CD8-positive, alpha-beta memory T cell (primary cell): ENCODE measurements around the gene DIPK1A. TPM values are rescaled to one million over a fixed set of nuclear protein-coding genes. Genes with fewer than 3 reads are reported as not detected.

ENCODE experiments used
- CTCF ChIA-PET: fragments of 350-600 bp; sonication (Branson Sonifier 250); formaldehyde crosslinking; loops from one replicate; lab custom pipeline; 2021; ENCODE audit warnings: antibody characterized with exemption; lab: Charles Lee
- POLR2A ChIA-PET: fragments of 350-600 bp; sonication (Branson Sonifier 250); formaldehyde crosslinking; loops from one replicate; lab custom pipeline; 2021; ENCODE audit warnings: antibody characterized with exemption; lab: Charles Lee
- DNase-seq, 5 donors: peaks; one replicate each; pipeline versions ENCODE4 v3.0.0 to v3.0.0-alpha.2; 2020 to 2022; ENCODE audit warnings: mixed read lengths in 1 of 5
- H3K27ac ChIP-seq: one replicate; pipeline ENCODE4 v1.7.0; 2013; ENCODE audit warnings: low read depth, mild to moderate bottlenecking, low read length, moderate library complexity
- H3K27me3 ChIP-seq: 2 replicates; pipeline ENCODE4 v1.7.0; 2013; ENCODE audit warnings: low read length, mild to moderate bottlenecking; ENCODE audit not compliant: insufficient read depth, poor library complexity, severe bottlenecking
- H3K36me3 ChIP-seq: 2 replicates; pipeline ENCODE4 v1.7.0; 2013; ENCODE audit warnings: mild to moderate bottlenecking, low read length, moderate library complexity; ENCODE audit not compliant: insufficient read depth
- H3K4me1 ChIP-seq: 2 replicates; pipeline ENCODE4 v1.7.0; 2013; ENCODE audit warnings: mild to moderate bottlenecking, low read length, moderate library complexity; ENCODE audit not compliant: insufficient read depth
- H3K4me3 ChIP-seq: 2 replicates; pipeline ENCODE4 v1.7.0; 2013; ENCODE audit warnings: mild to moderate bottlenecking, low read length
- H3K9me3 ChIP-seq: 2 replicates; pipeline ENCODE4 v1.7.0; 2013; ENCODE audit warnings: mild to moderate bottlenecking, low read length
- H3K27ac Mint-ChIP-seq, 8 donors: one replicate each; pipeline ENCODE4 v1.8.0; 2020 to 2021; ENCODE audit warnings: mixed read lengths in 8 of 8, mild to moderate bottlenecking in 6 of 8, inconsistent platforms in 3 of 8, moderate library complexity in 3 of 8
- H3K27me3 Mint-ChIP-seq, 2 donors: one replicate each; pipeline ENCODE4 v1.8.0; 2020 to 2021; ENCODE audit warnings: mixed read lengths in 2 of 2, mild to moderate bottlenecking in 1 of 2, moderate library complexity in 1 of 2
- H3K36me3 Mint-ChIP-seq, 3 donors: one replicate each; pipeline ENCODE4 v1.8.0; 2020 to 2021; ENCODE audit warnings: mixed read lengths in 3 of 3, inconsistent platforms in 1 of 3, mild to moderate bottlenecking in 1 of 3
- H3K4me1 Mint-ChIP-seq, 3 donors: one replicate each; pipeline ENCODE4 v1.8.0; 2020 to 2021; ENCODE audit warnings: mixed read lengths in 3 of 3, inconsistent platforms in 1 of 3, mild to moderate bottlenecking in 1 of 3
- H3K4me3 Mint-ChIP-seq, 7 donors: one replicate each; pipeline ENCODE4 v1.8.0; 2020 to 2021; ENCODE audit warnings: mixed read lengths in 7 of 7, mild to moderate bottlenecking in 6 of 7, moderate library complexity in 4 of 7, inconsistent platforms in 2 of 7
- H3K9me3 Mint-ChIP-seq, 5 donors: one replicate each; pipeline ENCODE4 v1.8.0; 2020 to 2022; ENCODE audit warnings: mixed read lengths in 5 of 5, mild to moderate bottlenecking in 3 of 5, moderate library complexity in 2 of 5, inconsistent platforms in 1 of 5
- polyA plus RNA-seq: library from polyadenylated mRNA; unstranded; fragments of 300-500 nt; fragmentation: Illumina TruSeq; gene quantifications from one replicate; pipeline ENCODE4 v1.2.3, GENCODE V29; 2021
- total RNA-seq, 2 experiments: library from RNA; stranded (reverse); gene quantifications; one replicate each; pipeline ENCODE4 v1.2.3, GENCODE V29; 2021

Gene DIPK1A
- total and polyA plus RNA-seq, 3 experiments from 2014 or later = 10.9 to 15.7 (median 12.9) TPM

GRCh38 chr1:92859400-92860039 is 101.7 kb downstream of the DIPK1A start:
- Histone ChIP-seq H3K27ac (no peak overlapping the region), H3K27me3 (no peaks in the 10 kb centered on the region), H3K4me3 (peak overlapping the region; percentile 6), H3K9me3 (no peaks in the 10 kb centered on the region), H3K36me3 (no peaks in the 10 kb centered on the region), H3K4me1 (peaks cover 7% of the 10 kb centered on the region)
- H3K36me3 Mint-ChIP-seq = peaks cover 2 to 7% (median 7%) of the 10 kb centered on the region in 3 donors
- DNase-seq = no peak
- POLR2A ChIA-PET = interaction anchor here (0.9 to 1.2 kb wide), 2 partner anchors 103 to 135 kb away, joined by 3 to 5 read pairs; no protein-coding TSS in a partner anchor
- H3K4me1 Mint-ChIP-seq = peaks cover 11 to 18% (median 14%) of the 10 kb centered on the region in 3 donors
- peak overlapping the region in 7 of 8 donors; percentile 5 to 65 (median 13) for H3K27ac Mint-ChIP-seq
- H3K9me3 Mint-ChIP-seq = peaks cover 0 to 4% (median 0%) of the 10 kb centered on the region in 5 donors
- peaks cover 0 to 2% of the 10 kb centered on the region in 2 donors for H3K27me3 Mint-ChIP-seq
- CTCF ChIA-PET = interaction anchor here (0.7 to 12.3 kb wide), 28 partner anchors 9 to 203 kb away, joined by 3 to 187 read pairs (median 5); partner anchors contain the start of genes DIPK1A and RPL5
- peak overlapping the region in 6 of 7 donors; percentile 3 to 66 (median 49) for H3K4me3 Mint-ChIP-seq

GRCh38 chr1:92858564-92859399 is 102.5 kb downstream of the DIPK1A start:
- H3K27me3 ChIP-seq = no peaks in the 10 kb centered on the region
- POLR2A ChIA-PET = interaction anchor here (0.9 kb wide), 1 partner anchor 136 kb away, joined by 3 read pairs; no protein-coding TSS in a partner anchor
- DNase-seq = peak in 4 of 5 donors; percentile 39 to 78 (median 69)
- peaks cover 7% of the 10 kb centered on the region for H3K4me1 ChIP-seq
- H3K4me1 Mint-ChIP-seq = peaks cover 11 to 23% (median 18%) of the 10 kb centered on the region in 3 donors
- peaks cover 0 to 4% (median 0%) of the 10 kb centered on the region in 5 donors for H3K9me3 Mint-ChIP-seq
- H3K36me3 Mint-ChIP-seq = peaks cover 2 to 10% (median 7%) of the 10 kb centered on the region in 3 donors
- H3K4me3 Mint-ChIP-seq = peak overlapping the region in 6 of 7 donors; percentile 3 to 66 (median 49)
- H3K27me3 Mint-ChIP-seq = peaks cover 0 to 2% of the 10 kb centered on the region in 2 donors
- no peaks in the 10 kb centered on the region for H3K36me3 ChIP-seq
- CTCF ChIA-PET = interaction anchor here (0.6 to 12.3 kb wide), 34 partner anchors 8 to 331 kb away, joined by 3 to 187 read pairs (median 4); partner anchors contain the start of genes DIPK1A and RPL5
- H3K9me3 ChIP-seq = no peaks in the 10 kb centered on the region
- peak overlapping the region; percentile 6 for H3K4me3 ChIP-seq
- H3K27ac Mint-ChIP-seq = peak overlapping the region in 6 of 8 donors; percentile 5 to 54 (median 11)
- no peak overlapping the region for H3K27ac ChIP-seq

DNA sequence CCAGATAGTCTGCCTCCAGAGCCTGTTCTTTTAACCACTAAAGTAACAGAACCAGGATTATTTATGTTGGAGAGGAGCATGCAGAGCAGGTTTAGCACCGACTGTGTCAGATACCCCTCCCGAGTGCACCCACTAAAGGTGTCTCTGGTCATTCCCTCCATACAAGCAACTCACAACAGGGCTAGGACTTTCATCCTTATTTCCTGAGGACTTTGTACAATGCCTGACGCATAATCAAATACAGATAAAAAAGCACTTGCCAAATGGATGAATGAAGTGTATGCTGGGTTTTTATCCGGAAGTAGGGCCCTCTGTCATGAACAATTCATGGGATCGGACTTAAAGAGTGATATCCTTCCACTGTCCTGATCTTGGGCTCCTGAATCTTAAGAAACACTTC is 103.4 kb downstream of the DIPK1A start:
- H3K36me3 Mint-ChIP-seq = peaks cover 2 to 10% (median 7%) of the 10 kb centered on the region in 3 donors
- POLR2A ChIA-PET = no interaction called here

GRCh38 chr1:92855236-92855635 is 106.0 kb downstream of the DIPK1A start:
- H3K4me1 ChIP-seq = peaks cover 7% of the 10 kb centered on the region
- peaks cover 0 to 4% (median 0%) of the 10 kb centered on the region in 5 donors for H3K9me3 Mint-ChIP-seq
- no peaks in the 10 kb centered on the region for H3K36me3 ChIP-seq
- H3K4me3 Mint-ChIP-seq = no peak overlapping the region
- ChIA-PET CTCF (interaction anchor here (1.5 to 12.3 kb wide), 3 partner anchors 95 to 138 kb away, joined by 3 to 187 read pairs (median 120); partner anchors contain the start of gene DIPK1A), POLR2A (interaction anchor here (0.6 kb wide), 1 partner anchor 19 kb away, joined by 3 read pairs; no protein-coding TSS in a partner anchor)
- no peak for DNase-seq
- no peak overlapping the region for H3K27ac Mint-ChIP-seq
- no peak overlapping the region for H3K27ac ChIP-seq
- H3K27me3 ChIP-seq = no peaks in the 10 kb centered on the region
- H3K9me3 ChIP-seq = no peaks in the 10 kb centered on the region
- H3K36me3 Mint-ChIP-seq = peaks cover 7 to 12% (median 10%) of the 10 kb centered on the region in 3 donors
- peaks cover 0 to 2% of the 10 kb centered on the region in 2 donors for H3K27me3 Mint-ChIP-seq
- H3K4me1 Mint-ChIP-seq = peaks cover 11 to 25% (median 20%) of the 10 kb centered on the region in 3 donors
- H3K4me3 ChIP-seq = no peak overlapping the region

More for the DNA sequence above, 103.4 kb downstream of the DIPK1A start:
- H3K4me1 Mint-ChIP-seq = peaks cover 11 to 23% (median 18%) of the 10 kb centered on the region in 3 donors
- no peak overlapping the region for H3K4me3 Mint-ChIP-seq
- H3K27ac Mint-ChIP-seq = no peak overlapping the region
- Histone ChIP-seq H3K36me3 (no peaks in the 10 kb centered on the region), H3K27me3 (no peaks in the 10 kb centered on the region), H3K4me3 (no peak overlapping the region), H3K4me1 (peaks cover 7% of the 10 kb centered on the region), H3K9me3 (no peaks in the 10 kb centered on the region), H3K27ac (no peak overlapping the region)
- CTCF ChIA-PET = interaction anchor here (0.6 to 12.3 kb wide), 17 partner anchors 11 to 332 kb away, joined by 3 to 187 read pairs (median 7); partner anchors contain the start of genes DIPK1A and RPL5
- no peak for DNase-seq
- H3K9me3 Mint-ChIP-seq = peaks cover 0 to 4% (median 0%) of the 10 kb centered on the region in 5 donors
- H3K27me3 Mint-ChIP-seq = peaks cover 0 to 2% of the 10 kb centered on the region in 2 donors

DNA sequence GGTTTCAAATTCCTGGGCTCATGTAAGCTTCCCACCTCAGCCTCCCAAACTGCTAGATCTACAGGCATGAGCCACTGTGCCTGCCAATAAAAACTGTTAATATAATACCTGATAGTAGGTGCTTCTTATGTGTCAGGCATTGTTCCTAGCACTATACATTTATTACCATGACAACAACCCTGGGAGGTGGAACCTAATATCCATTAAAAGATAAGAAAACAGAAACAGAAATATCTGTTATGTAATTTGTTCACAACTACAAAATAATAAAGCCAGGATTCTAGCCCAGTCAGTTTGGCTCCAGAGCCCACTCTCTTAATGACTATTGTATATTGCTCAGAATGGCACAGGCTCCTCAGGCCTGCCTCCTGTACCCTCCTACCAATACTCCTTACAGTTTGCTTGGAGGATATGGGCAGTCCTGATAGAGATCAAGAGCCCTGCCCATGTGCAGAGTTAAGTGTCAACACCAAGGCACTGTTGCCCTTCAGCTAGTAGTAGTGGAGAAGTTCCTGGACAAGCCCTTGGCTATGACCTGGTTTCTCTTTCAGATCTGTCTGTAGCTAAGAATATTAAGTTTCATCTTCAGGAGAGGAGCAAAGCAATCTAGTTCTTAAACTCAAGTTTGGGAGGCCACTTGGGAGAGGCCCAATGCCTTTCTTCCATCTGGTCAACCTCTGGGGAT is 107.0 kb downstream of the DIPK1A start:
- H3K4me1 Mint-ChIP-seq = peaks cover 8 to 22% (median 19%) of the 10 kb centered on the region in 3 donors
- POLR2A ChIA-PET = no interaction called here

DNA sequence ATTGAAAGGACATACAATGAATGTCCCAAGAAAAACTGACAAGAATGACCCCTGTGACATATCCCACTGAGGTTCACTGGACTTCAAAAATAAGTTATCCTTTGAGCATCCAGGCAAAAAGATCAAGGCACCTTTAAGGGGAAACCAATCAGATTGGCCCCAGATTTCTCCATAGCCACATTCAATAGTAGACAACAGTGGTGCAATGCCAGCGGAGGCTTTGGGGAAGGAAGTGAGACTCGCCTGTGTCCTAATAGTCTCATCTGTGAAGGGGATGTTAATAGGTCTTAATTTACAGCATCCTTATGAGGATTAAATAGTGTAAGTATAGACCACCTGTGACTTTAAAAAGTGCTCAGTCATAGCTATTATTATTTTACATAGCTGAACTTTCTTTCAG is 108.0 kb downstream of the DIPK1A start:
- Mint-ChIP-seq H3K4me3 (no peak overlapping the region), H3K9me3 (peaks cover 0 to 4% (median 0%) of the 10 kb centered on the region in 5 donors), H3K36me3 (peaks cover 7 to 22% (median 10%) of the 10 kb centered on the region in 3 donors), H3K27me3 (no peaks in the 10 kb centered on the region), H3K27ac (no peak overlapping the region), H3K4me1 (peaks cover 0 to 15% (median 11%) of the 10 kb centered on the region in 3 donors)
- Histone ChIP-seq H3K9me3 (no peaks in the 10 kb centered on the region), H3K27me3 (no peaks in the 10 kb centered on the region), H3K4me3 (no peak overlapping the region), H3K4me1 (no peaks in the 10 kb centered on the region), H3K36me3 (no peaks in the 10 kb centered on the region), H3K27ac (no peak overlapping the region)
- ChIA-PET POLR2A (no interaction called here), CTCF (interaction anchor here (1.4 to 7.5 kb wide), 3 partner anchors 21 to 140 kb away, joined by 4 to 120 read pairs (median 8); partner anchors contain the start of genes DIPK1A and RPL5)
- DNase-seq = no peak

More for the DNA sequence above, 107.0 kb downstream of the DIPK1A start:
- H3K9me3 ChIP-seq = no peaks in the 10 kb centered on the region
- H3K27me3 ChIP-seq = no peaks in the 10 kb centered on the region
- H3K4me3 Mint-ChIP-seq = no peak overlapping the region
- no peak overlapping the region for H3K27ac ChIP-seq
- H3K27ac Mint-ChIP-seq = peak overlapping the region in 2 of 8 donors; percentile 29 to 86
- H3K4me1 ChIP-seq = peaks cover 2% of the 10 kb centered on the region
- no peak overlapping the region for H3K4me3 ChIP-seq
- H3K9me3 Mint-ChIP-seq = peaks cover 0 to 4% (median 0%) of the 10 kb centered on the region in 5 donors
- CTCF ChIA-PET = interaction anchor here (1.2 to 12.3 kb wide), 5 partner anchors 9 to 139 kb away, joined by 3 to 187 read pairs (median 4); partner anchors contain the start of gene DIPK1A
- peaks cover 7 to 16% (median 10%) of the 10 kb centered on the region in 3 donors for H3K36me3 Mint-ChIP-seq
- H3K27me3 Mint-ChIP-seq = no peaks in the 10 kb centered on the region
- DNase-seq = no peak
- H3K36me3 ChIP-seq = no peaks in the 10 kb centered on the region

GRCh38 chr1:92851729-92852128 is 109.5 kb downstream of the DIPK1A start:
- H3K4me3 ChIP-seq = no peak overlapping the region
- H3K27ac Mint-ChIP-seq = peak overlapping the region in 1 of 8 donors; percentile 6
- peaks cover 4 to 24% (median 10%) of the 10 kb centered on the region in 3 donors for H3K36me3 Mint-ChIP-seq
- CTCF ChIA-PET = interaction anchor here (1.4 to 1.5 kb wide), 2 partner anchors 20 to 109 kb away, joined by 4 to 8 read pairs; partner anchors contain the start of genes DIPK1A and RPL5
- H3K4me3 Mint-ChIP-seq = no peak overlapping the region
- no peak for DNase-seq
- H3K9me3 Mint-ChIP-seq = peaks cover 0 to 4% (median 0%) of the 10 kb centered on the region in 5 donors
- H3K4me1 Mint-ChIP-seq = peaks cover 0 to 21% (median 10%) of the 10 kb centered on the region in 3 donors
- H3K36me3 ChIP-seq = no peaks in the 10 kb centered on the region
- H3K27ac ChIP-seq = no peak overlapping the region
- POLR2A ChIA-PET = no interaction called here
- no peaks in the 10 kb centered on the region for H3K9me3 ChIP-seq
- no peaks in the 10 kb centered on the region for H3K4me1 ChIP-seq
- no peaks in the 10 kb centered on the region for H3K27me3 ChIP-seq
- no peaks in the 10 kb centered on the region for H3K27me3 Mint-ChIP-seq
